Measurements from ENCODE around the gene NT5C1A. TPM values are rescaled to one million over a fixed set of nuclear protein-coding genes. Genes with fewer than 3 reads are reported as not detected.

Gene NT5C1A
- polyA plus RNA-seq, 1 donor from 2014 or later, result not detected

GRCh38 chr1:39656391-39656790, 15.5 kb downstream of the NT5C1A start:
- Histone ChIP-seq H3K27ac (ENCODE audit: low read length) (no peak overlapping the region), H3K27me3 (ENCODE audit: insufficient read depth, low read depth, low read length) (no peaks in the 10 kb centered on the region)
- TF ChIP-seq REST (IDR thresholded peaks at IDR 0.05; ENCODE audit: borderline replicate concordance) (no peak), POLR2AphosphoS5 (IDR thresholded peaks at IDR 0.05) (no peak), EP300 (conservative IDR thresholded peaks at IDR 0.05; ENCODE audit: poor library complexity, severe bottlenecking) (no peak), SMC3 (conservative IDR thresholded peaks at IDR 0.05; ENCODE audit: poor library complexity) (no peak), TAF1 (IDR thresholded peaks at IDR 0.05; ENCODE audit: low read depth) (no peak), EZH2 (IDR thresholded peaks at IDR 0.05; ENCODE audit: borderline replicate concordance, insufficient read depth, low read length, poor library complexity, severe bottlenecking) (no peak)

DNA sequence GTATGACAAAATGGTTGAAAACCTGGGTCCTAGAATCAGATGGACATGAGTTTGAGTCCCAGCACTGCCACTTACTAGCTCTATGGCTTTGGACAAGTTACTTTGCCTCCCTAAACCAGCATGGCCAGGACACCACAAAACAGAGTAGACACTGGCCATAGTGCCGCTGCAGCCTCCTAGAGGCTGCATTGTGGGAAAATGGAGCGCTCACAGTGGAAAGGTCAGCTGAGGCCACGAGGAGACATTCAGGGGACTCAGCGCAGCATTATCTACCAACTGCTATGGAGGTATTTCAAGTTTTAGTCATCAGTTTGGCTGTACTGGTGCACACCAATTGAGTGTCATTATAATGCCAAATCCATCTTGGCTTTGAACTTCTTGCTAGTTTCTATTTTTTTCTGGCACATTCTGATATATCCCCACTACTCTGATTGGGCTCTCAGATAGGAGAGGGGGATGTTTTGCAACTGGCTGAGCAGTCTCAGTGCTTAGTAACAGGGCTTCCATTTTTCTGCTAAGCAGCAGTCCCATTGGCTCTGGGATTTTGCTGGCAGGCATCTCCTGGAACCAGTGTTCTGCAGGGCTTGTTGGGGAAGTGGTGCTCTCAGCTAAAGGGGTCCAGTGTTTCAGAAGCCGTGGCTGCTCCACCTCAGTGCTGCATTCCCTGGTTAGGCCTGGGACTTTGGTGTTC, 16.2 kb downstream of the NT5C1A start:
- Histone ChIP-seq H4K20me1 (ENCODE audit: insufficient read depth) (no peaks in the 10 kb centered on the region), H3F3A (ENCODE audit: insufficient read depth, low read length, poor library complexity, severe bottlenecking) (no peaks in the 10 kb centered on the region), H3K9me2 (ENCODE audit: insufficient read depth, low read length) (no peaks in the 10 kb centered on the region), H3K9ac (ENCODE audit: low read length) (no peak overlapping the region), H3K4me3 (ENCODE audit: low read length) (no peak overlapping the region), H3K36me3 (ENCODE audit: insufficient read depth, low read length) (no peaks in the 10 kb centered on the region), H3K27me3 (ENCODE audit: insufficient read depth, low read depth, low read length) (no peaks in the 10 kb centered on the region), H3K79me2 (replicated peaks; ENCODE audit: insufficient read depth, low read length) (no peaks in the 10 kb centered on the region), H3K27ac (ENCODE audit: low read length) (no peak overlapping the region), H2AFZ (ENCODE audit: low read depth, low read length) (no peak overlapping the region), H3K4me2 (ENCODE audit: low read length) (no peak overlapping the region), H3K9me3 (ENCODE audit: low read length) (no peaks in the 10 kb centered on the region)
- no peak for TF ChIP-seq CTCF (IDR thresholded peaks at IDR 0.05; ENCODE audit: poor library complexity, severe bottlenecking)
- no peak for TF ChIP-seq EZH2 (IDR thresholded peaks at IDR 0.05; ENCODE audit: borderline replicate concordance, insufficient read depth, low read length, poor library complexity, severe bottlenecking)
- no peak for TF ChIP-seq SMC3 (conservative IDR thresholded peaks at IDR 0.05; ENCODE audit: poor library complexity)
- no peak for TF ChIP-seq POLR2AphosphoS5 (IDR thresholded peaks at IDR 0.05)
- TF ChIP-seq EP300 (conservative IDR thresholded peaks at IDR 0.05; ENCODE audit: poor library complexity, severe bottlenecking), result no peak
- no peak for TF ChIP-seq TAF1 (IDR thresholded peaks at IDR 0.05; ENCODE audit: low read depth)
- TF ChIP-seq MXI1 (conservative IDR thresholded peaks at IDR 0.05; ENCODE audit: poor library complexity, severe bottlenecking), result no peak
- TF ChIP-seq REST (IDR thresholded peaks at IDR 0.05; ENCODE audit: borderline replicate concordance), result no peak
- TF ChIP-seq RAD21 (conservative IDR thresholded peaks at IDR 0.05), result no peak

More at GRCh38 chr1:39656391-39656790, 15.5 kb downstream of the NT5C1A start:
- no peak overlapping the region for H3K9ac ChIP-seq (ENCODE audit: low read length)
- H3K79me2 ChIP-seq (replicated peaks; ENCODE audit: insufficient read depth, low read length), result no peaks in the 10 kb centered on the region
- no peak overlapping the region for H3K4me3 ChIP-seq (ENCODE audit: low read length)
- H3K4me2 ChIP-seq (ENCODE audit: low read length), result no peak overlapping the region
- no peaks in the 10 kb centered on the region for H3F3A ChIP-seq (ENCODE audit: insufficient read depth, low read length, poor library complexity, severe bottlenecking)
- H3K9me2 ChIP-seq (ENCODE audit: insufficient read depth, low read length), result no peaks in the 10 kb centered on the region
- no peaks in the 10 kb centered on the region for H3K9me3 ChIP-seq (ENCODE audit: low read length)
- no peak overlapping the region for H2AFZ ChIP-seq (ENCODE audit: low read depth, low read length)
- no peaks in the 10 kb centered on the region for H3K36me3 ChIP-seq (ENCODE audit: insufficient read depth, low read length)
- H4K20me1 ChIP-seq (ENCODE audit: insufficient read depth), result no peaks in the 10 kb centered on the region
